Measurements from ENCODE around the gene PRDM5. TPM values are rescaled to one million over a fixed set of nuclear protein-coding genes. Genes with fewer than 3 reads are reported as not detected.
A peak's percentile ranks its signal among the peaks of the same experiment; 100 is the strongest.

Gene PRDM5
- total RNA-seq, 1 donor from 2014 or later: 9.0 TPM

DNA sequence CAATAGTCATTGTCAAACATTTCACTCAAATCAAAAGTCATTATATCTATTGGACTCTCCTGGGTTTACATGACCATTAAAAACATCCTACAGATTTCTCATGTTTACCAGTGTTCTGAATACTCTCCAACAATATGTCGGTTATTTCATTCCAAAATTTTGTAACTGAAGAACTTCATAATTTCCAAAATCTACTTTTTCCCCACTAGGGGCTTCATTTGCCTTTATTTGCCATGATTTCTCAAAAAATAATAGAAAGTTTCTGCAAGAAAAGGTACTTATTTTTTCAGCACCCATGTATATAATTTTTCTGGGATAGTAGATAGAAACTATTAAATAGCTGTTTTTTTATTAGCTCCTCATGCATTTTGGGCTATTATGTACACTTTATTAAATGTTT is 49.0 kb downstream of the PRDM5 start:
- FAIRE-seq (no peak), DNase-seq (ENCODE audit: low read depth) (no peak)
- H3K27me3 ChIP-seq (ENCODE audit: control insufficient read depth, insufficient read depth, low read length): no peaks in the 10 kb centered on the region
- TF ChIP-seq, protein P1, sequence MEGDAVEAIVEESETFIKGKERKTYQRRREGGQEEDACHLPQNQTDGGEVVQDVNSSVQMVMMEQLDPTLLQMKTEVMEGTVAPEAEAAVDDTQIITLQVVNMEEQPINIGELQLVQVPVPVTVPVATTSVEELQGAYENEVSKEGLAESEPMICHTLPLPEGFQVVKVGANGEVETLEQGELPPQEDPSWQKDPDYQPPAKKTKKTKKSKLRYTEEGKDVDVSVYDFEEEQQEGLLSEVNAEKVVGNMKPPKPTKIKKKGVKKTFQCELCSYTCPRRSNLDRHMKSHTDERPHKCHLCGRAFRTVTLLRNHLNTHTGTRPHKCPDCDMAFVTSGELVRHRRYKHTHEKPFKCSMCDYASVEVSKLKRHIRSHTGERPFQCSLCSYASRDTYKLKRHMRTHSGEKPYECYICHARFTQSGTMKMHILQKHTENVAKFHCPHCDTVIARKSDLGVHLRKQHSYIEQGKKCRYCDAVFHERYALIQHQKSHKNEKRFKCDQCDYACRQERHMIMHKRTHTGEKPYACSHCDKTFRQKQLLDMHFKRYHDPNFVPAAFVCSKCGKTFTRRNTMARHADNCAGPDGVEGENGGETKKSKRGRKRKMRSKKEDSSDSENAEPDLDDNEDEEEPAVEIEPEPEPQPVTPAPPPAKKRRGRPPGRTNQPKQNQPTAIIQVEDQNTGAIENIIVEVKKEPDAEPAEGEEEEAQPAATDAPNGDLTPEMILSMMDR (IDR thresholded peaks at IDR 0.05; ENCODE audit: insufficient read depth, low read length, severe bottlenecking): no peak
- no peaks in the 10 kb centered on the region for H3K36me3 ChIP-seq (ENCODE audit: control insufficient read depth, insufficient read depth, low read length)
- no peak overlapping the region for H3K4me3 ChIP-seq (ENCODE audit: low read depth, low read length)

DNA sequence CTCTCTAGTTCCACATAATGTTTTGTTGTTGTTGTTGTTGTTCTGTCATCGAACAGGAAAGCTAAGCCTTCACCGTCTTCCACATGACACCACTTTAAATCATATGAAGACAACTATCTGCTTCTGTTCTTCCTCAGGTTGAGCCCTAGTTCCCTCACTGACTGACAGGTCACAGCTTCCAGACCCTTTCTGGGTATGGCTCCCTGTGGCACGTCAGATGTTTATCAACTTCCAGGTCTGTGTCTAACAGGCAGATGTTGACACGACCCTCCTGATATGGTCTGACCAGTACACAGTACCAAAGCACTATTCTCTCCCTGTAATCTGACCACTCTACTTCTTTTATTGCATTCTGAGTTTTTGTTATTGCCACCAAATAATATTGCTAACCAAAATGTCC is 51.4 kb downstream of the PRDM5 start:
- DNase-seq (ENCODE audit: low read depth) (no peak), FAIRE-seq (no peak)
- Histone ChIP-seq H3K36me3 (ENCODE audit: control insufficient read depth, insufficient read depth, low read length) (no peaks in the 10 kb centered on the region), H3K27me3 (ENCODE audit: control insufficient read depth, insufficient read depth, low read length) (no peaks in the 10 kb centered on the region), H3K4me3 (ENCODE audit: low read depth, low read length) (no peak overlapping the region)
- TF ChIP-seq, protein P1 (IDR thresholded peaks at IDR 0.05; ENCODE audit: insufficient read depth, low read length, severe bottlenecking): no peak

DNA sequence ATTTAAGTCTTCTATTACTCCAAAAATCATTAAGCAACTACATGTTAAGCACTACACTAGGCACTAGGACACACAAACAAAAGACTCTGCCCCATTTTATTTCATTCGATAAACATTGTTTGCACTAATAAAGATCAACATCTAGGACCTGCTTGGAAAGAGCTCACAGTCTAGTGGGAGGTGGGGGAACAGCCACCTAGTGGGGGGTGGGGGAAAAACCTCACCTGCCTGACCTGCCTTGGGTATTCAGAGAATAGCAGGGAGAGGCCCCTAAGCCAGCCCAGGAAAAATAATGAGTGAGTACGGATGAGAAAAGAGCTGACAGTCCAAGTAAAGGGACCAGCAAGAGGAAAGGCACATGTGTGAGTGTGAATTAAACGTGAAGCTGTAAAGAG is 52.2 kb downstream of the PRDM5 start:
- DNase-seq (ENCODE audit: low read depth) (no peak), FAIRE-seq (no peak)
- H3K27me3 ChIP-seq (ENCODE audit: control insufficient read depth, insufficient read depth, low read length): no peaks in the 10 kb centered on the region
- no peaks in the 10 kb centered on the region for H3K36me3 ChIP-seq (ENCODE audit: control insufficient read depth, insufficient read depth, low read length)
- no peak overlapping the region for H3K4me3 ChIP-seq (ENCODE audit: low read depth, low read length)
- TF ChIP-seq, protein P1 (IDR thresholded peaks at IDR 0.05; ENCODE audit: insufficient read depth, low read length, severe bottlenecking): no peak

- Histone ChIP-seq H3K27me3 (ENCODE audit: control insufficient read depth, insufficient read depth, low read length) (no peaks in the 10 kb centered on the region), H3K4me3 (ENCODE audit: low read depth, low read length) (no peak overlapping the region), H3K36me3 (ENCODE audit: control insufficient read depth, insufficient read depth, low read length) (no peaks in the 10 kb centered on the region)
- no peak for FAIRE-seq
- TF ChIP-seq, protein P1 (IDR thresholded peaks at IDR 0.05; ENCODE audit: insufficient read depth, low read length, severe bottlenecking): no peak
- DNase-seq (ENCODE audit: low read depth): no peak
Measured at GRCh38 chr4:120869613-120870278, 52.8 kb downstream of the PRDM5 start.

- Histone ChIP-seq H3K27me3 (ENCODE audit: control insufficient read depth, insufficient read depth, low read length) (no peaks in the 10 kb centered on the region), H3K36me3 (ENCODE audit: control insufficient read depth, insufficient read depth, low read length) (no peaks in the 10 kb centered on the region), H3K4me3 (ENCODE audit: low read depth, low read length) (no peak overlapping the region)
- FAIRE-seq (no peak), DNase-seq (ENCODE audit: low read depth) (no peak)
- TF ChIP-seq, protein P1 (IDR thresholded peaks at IDR 0.05; ENCODE audit: insufficient read depth, low read length, severe bottlenecking): no peak
Measured at GRCh38 chr4:120867506-120867905, 55.0 kb downstream of the PRDM5 start.

GRCh38 chr4:120865985-120866384 is 56.5 kb downstream of the PRDM5 start:
- TF ChIP-seq, protein P1 (IDR thresholded peaks at IDR 0.05; ENCODE audit: insufficient read depth, low read length, severe bottlenecking): no peak
- peak; percentile 50 for DNase-seq (ENCODE audit: low read depth)
- no peak for FAIRE-seq

More at GRCh38 chr4:120865985-120866384, 56.5 kb downstream of the PRDM5 start:
- H3K36me3 ChIP-seq (ENCODE audit: control insufficient read depth, insufficient read depth, low read length): no peaks in the 10 kb centered on the region
- no peak overlapping the region for H3K4me3 ChIP-seq (ENCODE audit: low read depth, low read length)
- H3K27me3 ChIP-seq (ENCODE audit: control insufficient read depth, insufficient read depth, low read length): no peaks in the 10 kb centered on the region
